GM18951 (cell line): ENCODE data around the gene GAPVD1.

ENCODE experiments used
- POLR2A ChIP-seq: IDR thresholded peaks from 4 replicates; pipeline ENCODE4 v1.6.1; 2011; ENCODE audit warnings: mild to moderate bottlenecking; ENCODE audit not compliant: insufficient read length, insufficient read depth; ENCODE audit errors: extremely low read depth
- in situ Hi-C: fragments of 300-500 bp; cut with MboI; formaldehyde crosslinking; loops from one replicate; pipeline ENCODE4 v1.12.0; 2022; ENCODE audit warnings: low sequenced_read_pairs, mixed read lengths, inconsistent platforms; ENCODE audit not compliant: unreplicated experiment

Gene GAPVD1

DNA sequence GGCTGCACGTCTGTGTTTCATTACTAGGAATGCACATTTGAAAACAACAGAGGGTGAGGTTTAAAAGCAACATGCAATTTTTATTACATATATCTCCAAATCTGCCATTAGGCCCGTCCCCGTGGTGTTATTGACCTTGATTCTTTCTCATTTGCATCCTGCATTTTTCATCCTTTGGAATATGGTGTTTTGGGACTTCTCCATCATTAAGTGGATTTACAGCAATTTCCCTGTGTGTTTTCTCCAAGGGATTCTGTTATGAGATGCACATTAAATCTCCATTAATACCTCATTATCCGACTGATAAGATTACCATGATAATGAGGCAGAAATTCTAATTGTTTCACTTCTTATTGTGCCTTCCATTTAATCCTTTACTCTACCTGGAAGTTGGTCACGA, 117.6 kb downstream of the GAPVD1 start:
- TF ChIP-seq POLR2A = no peak
- in situ Hi-C loops = loop anchor here (10.0 kb wide), 1 partner anchor 604 kb away; the partner anchor contains the start of genes NR6A1 and OLFML2A

DNA sequence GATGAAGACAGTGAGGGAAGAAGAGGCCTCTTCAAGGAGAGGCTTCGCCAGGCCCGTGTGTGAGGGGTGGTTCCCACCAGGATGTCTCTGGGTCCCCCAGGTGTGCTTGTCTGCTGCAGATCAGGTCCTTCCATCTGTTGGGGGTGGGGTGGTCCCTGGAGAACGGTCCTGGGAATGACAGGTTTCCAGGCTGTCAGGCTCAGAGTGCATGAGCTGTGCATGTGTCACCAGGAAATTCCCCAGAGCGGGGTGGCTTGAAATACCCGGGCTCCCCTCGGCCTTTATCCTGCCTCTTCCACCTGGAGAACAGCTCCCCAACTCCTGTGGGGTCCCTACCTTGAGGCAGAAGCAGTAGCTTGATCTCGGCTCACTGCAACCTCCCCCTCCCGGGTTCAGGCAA, 118.8 kb downstream of the GAPVD1 start:
- in situ Hi-C loops = no loop called here
- TF ChIP-seq POLR2A = no peak

DNA sequence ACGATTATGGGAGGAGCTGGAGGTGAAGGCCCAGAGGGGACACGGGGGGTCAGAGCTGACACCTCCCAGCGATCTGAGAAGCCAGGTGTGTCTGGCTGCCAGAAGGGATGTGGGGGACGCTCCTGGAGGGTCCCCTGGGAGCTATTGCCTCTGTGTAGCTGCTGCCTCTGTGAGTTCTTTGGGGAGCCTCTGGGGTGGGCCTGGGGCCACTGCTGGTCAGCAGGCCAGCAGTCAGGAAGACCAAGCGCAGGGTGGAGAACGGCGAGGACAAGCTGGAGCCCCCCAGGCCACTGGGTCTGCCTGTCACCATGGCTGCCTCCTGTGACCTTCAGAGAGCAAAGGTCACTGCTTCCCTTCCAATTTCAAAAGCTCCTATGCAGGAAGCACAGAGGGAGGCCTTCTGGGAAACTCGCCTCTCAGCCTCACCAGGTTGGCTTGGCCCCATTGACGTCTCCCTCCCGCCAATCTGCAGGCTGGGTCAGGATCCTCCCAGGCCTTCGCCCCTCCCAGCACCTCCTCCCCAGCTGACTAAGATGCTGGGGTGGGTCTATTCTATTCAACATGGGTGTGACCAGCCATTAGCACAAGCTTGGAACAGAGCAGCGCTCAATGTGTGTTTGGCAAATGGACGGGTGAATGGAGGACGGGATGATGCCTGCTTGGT, 126.4 kb downstream of the GAPVD1 start:
- TF ChIP-seq POLR2A = no peak
- in situ Hi-C loops = no loop called here

DNA sequence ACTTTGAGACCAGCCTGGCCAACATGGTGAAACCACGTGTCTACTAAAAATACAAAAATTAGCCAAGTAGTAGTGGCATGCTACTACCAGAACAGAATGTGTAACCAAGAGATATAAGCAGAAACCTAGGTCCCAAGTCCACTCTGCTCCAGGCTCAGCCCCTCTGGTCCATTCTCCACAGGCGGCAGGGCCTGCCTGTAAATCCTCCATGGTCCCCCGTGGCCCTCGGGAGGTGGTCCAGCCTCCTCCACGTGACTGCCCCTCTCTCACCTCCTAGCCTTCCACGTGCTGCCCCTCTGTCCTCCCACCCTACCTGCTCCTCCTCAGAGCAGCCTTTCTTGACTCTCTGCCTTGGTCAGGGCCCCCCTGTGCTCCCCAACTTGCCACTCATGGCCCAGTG, 127.4 kb downstream of the GAPVD1 start:
- no peak for TF ChIP-seq POLR2A
- in situ Hi-C loops = no loop called here

GRCh38 chr9:125391704-125392103, 130.1 kb downstream of the GAPVD1 start:
- in situ Hi-C loops = no loop called here
- TF ChIP-seq POLR2A = no peak

DNA sequence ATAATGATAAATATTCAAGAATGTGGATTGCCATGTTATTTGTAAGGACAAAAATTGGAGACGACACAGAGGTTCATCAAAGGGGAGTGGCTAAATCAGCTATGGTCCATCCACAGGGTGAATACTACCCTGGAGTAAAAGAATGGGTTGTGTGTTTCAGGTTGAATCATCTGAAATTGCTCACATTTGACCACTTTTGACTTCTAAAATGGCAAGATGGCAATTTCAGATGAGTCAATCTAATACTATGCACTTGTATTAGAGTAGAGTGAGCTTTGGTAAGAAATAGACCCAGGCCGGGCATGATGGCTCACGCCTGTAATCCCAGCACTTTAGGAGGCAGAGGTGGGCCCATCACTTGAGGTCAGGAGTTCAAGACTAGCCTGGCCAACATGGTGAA, 131.8 kb downstream of the GAPVD1 start:
- in situ Hi-C loops = no loop called here

DNA sequence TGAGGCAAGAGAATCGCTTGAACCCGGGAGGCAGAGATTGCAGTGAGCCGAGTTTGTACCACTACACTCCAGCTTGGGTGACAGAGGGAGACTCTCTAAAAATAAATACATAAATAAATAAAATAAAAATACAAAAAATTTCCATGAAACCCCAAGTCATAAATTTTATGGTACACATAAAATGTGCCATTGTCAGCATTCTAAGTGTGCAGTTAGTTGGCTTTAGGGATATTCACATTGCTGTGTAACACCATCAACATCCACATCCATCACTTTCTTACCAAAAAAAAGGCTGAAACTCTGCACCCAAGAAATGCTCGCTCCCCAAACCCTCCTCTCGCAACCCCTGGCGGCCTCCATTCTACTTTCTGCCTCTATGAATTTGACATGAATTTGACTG, 135.2 kb downstream of the GAPVD1 start:
- in situ Hi-C loops = no loop called here
- TF ChIP-seq POLR2A = no peak

More for the DNA sequence above, 131.8 kb downstream of the GAPVD1 start:
- TF ChIP-seq POLR2A = no peak

DNA sequence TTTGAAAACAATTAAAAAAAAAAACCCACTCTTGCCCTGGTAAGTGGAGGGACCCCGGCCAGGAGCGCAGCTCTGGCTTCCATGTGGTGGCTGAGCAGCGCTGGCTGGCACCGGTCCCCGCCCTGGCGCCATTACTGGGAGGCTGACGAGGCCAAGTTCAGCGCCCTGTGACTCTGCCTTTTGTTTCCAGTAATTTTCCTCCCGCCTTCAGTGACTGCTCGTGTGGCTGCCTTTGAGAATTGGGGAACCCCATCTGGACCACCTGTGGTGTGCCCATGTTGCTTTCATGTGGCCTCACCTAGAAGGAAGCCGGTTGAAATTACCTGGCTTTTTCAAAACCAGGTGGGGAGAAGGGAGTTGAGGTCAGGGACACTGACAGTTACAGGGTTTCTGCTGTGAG, 136.1 kb downstream of the GAPVD1 start:
- in situ Hi-C loops = no loop called here

GRCh38 chr9:125398243-125398642, 136.6 kb downstream of the GAPVD1 start:
- TF ChIP-seq POLR2A = no peak
- in situ Hi-C loops = no loop called here

More for the DNA sequence above, 136.1 kb downstream of the GAPVD1 start:
- no peak for TF ChIP-seq POLR2A

DNA sequence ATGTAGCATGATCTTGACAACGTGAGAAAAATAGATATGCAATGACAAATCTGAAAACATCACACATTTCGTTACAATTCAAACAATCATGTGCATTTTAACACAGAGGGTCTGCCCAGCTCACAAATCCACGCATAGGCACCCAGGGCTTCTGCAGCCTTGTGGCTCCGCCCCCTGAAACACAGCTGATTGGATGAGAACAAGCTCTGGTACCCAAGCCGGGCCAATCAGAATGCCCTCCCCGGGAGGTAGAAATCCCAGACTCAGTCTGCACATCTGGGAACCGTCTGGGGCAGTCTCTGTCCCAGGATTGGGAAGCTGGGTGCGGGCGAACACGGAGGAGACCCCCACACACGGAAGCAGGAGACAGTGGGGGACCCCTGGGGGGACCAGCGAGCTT, 137.5 kb downstream of the GAPVD1 start:
- no peak for TF ChIP-seq POLR2A
- in situ Hi-C loops = no loop called here

DNA sequence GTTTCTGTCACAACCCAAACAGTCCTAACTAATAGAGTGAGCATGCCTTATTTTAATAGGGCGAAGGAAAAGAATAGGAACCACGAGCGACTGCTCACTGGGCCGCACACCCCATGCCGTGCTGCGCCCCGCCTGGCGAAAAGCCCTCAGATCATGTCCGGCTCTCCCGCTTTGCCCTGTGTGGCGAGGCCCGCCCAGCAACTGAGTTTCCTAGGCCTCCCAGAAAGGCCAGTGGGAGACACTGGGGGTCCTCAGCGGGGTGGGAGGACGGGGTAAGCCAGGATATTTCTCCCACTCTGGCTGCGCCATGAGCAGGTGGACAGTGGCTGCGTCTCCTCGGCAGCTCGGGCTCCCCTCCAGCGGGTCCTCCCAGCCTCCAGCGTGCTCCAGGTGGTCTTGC, 138.0 kb downstream of the GAPVD1 start:
- in situ Hi-C loops = loop anchor here (10.0 kb wide), 1 partner anchor 825 kb away; no protein-coding TSS in a partner anchor
- no peak for TF ChIP-seq POLR2A

GRCh38 chr9:125400232-125400631, 138.6 kb downstream of the GAPVD1 start:
- in situ Hi-C loops = loop anchor here (10.0 kb wide), 1 partner anchor 825 kb away; no protein-coding TSS in a partner anchor

DNA sequence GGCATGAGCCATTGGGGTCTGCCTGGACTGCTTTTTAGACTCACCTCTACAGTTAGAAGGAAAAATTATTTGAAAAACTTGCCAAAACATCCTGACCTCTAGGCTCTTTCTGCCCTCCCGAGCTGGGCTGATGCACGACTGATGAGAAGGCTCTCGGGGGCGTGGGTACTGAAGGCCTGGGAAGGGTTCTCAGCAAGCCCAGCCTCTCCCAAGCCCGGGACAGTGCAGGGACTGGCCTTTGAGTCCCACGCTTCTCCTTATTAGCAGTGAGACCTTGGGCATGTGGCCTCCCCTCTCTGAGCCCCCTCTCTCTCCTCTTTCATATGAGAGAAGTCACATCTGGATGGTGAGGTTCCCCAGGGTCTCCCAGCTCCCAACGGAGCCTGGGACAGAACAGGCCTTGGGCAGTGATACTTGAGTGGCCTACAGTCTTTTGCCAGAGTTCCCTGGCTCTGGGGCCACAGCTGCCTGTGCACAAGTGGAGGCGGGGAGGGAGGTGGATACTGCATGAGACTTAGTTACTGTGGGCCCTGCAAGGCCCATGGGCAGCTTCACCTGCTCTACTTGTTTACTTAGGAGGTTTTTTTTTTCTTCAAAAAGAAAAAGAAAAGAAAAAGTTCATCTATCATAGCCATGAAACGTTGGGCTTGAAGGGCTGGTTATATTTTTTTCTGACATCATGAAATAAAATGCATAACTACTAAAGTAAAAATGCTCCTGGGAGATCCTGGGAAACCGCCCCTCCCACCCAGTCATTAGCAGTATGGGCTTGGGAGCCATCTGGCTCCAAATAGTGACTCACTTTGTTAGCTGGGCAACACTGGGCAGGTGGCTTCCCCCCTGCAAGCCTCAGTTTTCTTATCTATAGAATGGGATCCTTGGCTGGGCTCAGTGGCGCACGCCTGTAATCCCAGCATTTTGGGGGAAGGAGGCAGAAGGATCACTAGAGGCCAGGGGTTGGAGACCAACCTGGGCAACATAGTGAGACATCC, 139.4 kb downstream of the GAPVD1 start:
- in situ Hi-C loops = loop anchor here (10.0 kb wide), 1 partner anchor 824 kb away; no protein-coding TSS in a partner anchor
- no peak for TF ChIP-seq POLR2A
